PC-3 (cell line): ENCODE data around the gene LGMN. TPM values are rescaled to one million over a fixed set of nuclear protein-coding genes. Genes with fewer than 3 reads are reported as not detected.
A peak's percentile ranks its signal among the peaks of the same experiment; 100 is the strongest.

Experiments used
- ATAC-seq: fragments of 200-7000 bp; cut with Tn5 transposase; 2 replicates; pipeline ENCODE4 v1.9.1; 2020; ENCODE audit warnings: mild to moderate bottlenecking, moderate library complexity
- Bru-seq: library from RNA; stranded (reverse); fragments of 400-500 nt; gene quantifications from one replicate; lab custom pipeline; 2021; lab: Mats Ljungman, UMichigan
- BruChase-seq, 2 experiments: library from RNA; stranded (reverse); fragments of 400-500 nt; gene quantifications; one replicate each; lab custom pipeline; 2021; lab: Mats Ljungman, UMichigan
- BruUV-seq: library from RNA; stranded (reverse); fragments of 400-500 nt; replicated peaks from 2 replicates; lab custom pipeline; 2021; lab: Mats Ljungman, UMichigan
- CTCF ChIA-PET: fragments of 300-600 bp; sonication (Branson Sonifier 250); formaldehyde crosslinking; loops from one replicate; lab custom pipeline; 2022; ENCODE audit warnings: antibody characterized with exemption; lab: Charles Lee
- POLR2A ChIA-PET: fragments of 300-600 bp; sonication (Branson Sonifier 250); formaldehyde crosslinking; loops from one replicate; lab custom pipeline; 2022; ENCODE audit warnings: antibody characterized with exemption; ENCODE audit not compliant: unreplicated experiment; lab: Charles Lee
- DNase-seq: peaks from one replicate; pipeline ENCODE4 v3.0.0-alpha.2; 2015
- H2AFZ ChIP-seq: fragments of 300-600 bp; sonication (generic); 2 replicates; pipeline ENCODE4 v1.6.0; 2016; ENCODE audit warnings: antibody characterized with exemption, low read length
- H3F3A ChIP-seq: fragments of 300-600 bp; sonication (generic); one replicate; pipeline ENCODE4 v1.6.0; 2017; ENCODE audit warnings: antibody characterized with exemption, low read length, control low read depth, mild to moderate bottlenecking; ENCODE audit not compliant: unreplicated experiment
- H3K27ac ChIP-seq: fragments of 300-600 bp; sonication (generic); 2 replicates; pipeline ENCODE4 v1.5.1; 2016; ENCODE audit warnings: mild to moderate bottlenecking, low read length
- H3K27me3 ChIP-seq: fragments of 300-600 bp; sonication (generic); 2 replicates; pipeline ENCODE4 v1.6.1; 2016; ENCODE audit warnings: low read length, mixed read lengths
- H3K36me3 ChIP-seq: fragments of 300-600 bp; sonication (generic); 2 replicates; pipeline ENCODE4 v1.6.1; 2016; ENCODE audit warnings: low read depth, mixed run types, low read length, mixed read lengths
- H3K4me1 ChIP-seq: fragments of 300-600 bp; sonication (generic); 2 replicates; pipeline ENCODE4 v1.5.1; 2016; ENCODE audit warnings: low read length; ENCODE audit not compliant: insufficient read depth
- H3K4me2 ChIP-seq: fragments of 300-600 bp; sonication (generic); 2 replicates; pipeline ENCODE4 v1.6.0; 2016; ENCODE audit warnings: low read length
- H3K4me3 ChIP-seq: fragments of 300-600 bp; sonication (generic); 2 replicates; pipeline ENCODE4 v1.5.1; 2016; ENCODE audit warnings: mild to moderate bottlenecking, low read length, mixed read lengths
- H3K79me2 ChIP-seq: fragments of 300-600 bp; sonication (generic); 2 replicates; pipeline ENCODE4 v1.6.1; 2017; ENCODE audit warnings: low read length, mixed read lengths
- H3K9ac ChIP-seq: fragments of 300-600 bp; sonication (generic); 2 replicates; pipeline ENCODE4 v1.6.0; 2016; ENCODE audit warnings: mild to moderate bottlenecking, low read length
- H3K9me2 ChIP-seq: fragments of 300-600 bp; sonication (generic); replicated peaks from 2 replicates; pipeline ENCODE4 v1.6.1; 2016; ENCODE audit warnings: mixed run types, low read length, mixed read lengths
- H3K9me3 ChIP-seq: fragments of 300-600 bp; sonication (generic); 2 replicates; pipeline ENCODE4 v1.6.1; 2016; ENCODE audit warnings: low read length, mixed read lengths
- H4K20me1 ChIP-seq: fragments of 300-600 bp; sonication (generic); 2 replicates; pipeline ENCODE4 v1.6.1; 2016; ENCODE audit warnings: low read length, mixed read lengths
- CTCF ChIP-seq: fragments of 300-600 bp; sonication (generic); conservative IDR thresholded peaks from 2 replicates; pipeline ENCODE4 v1.5.1; 2017; ENCODE audit warnings: antibody characterized with exemption, low read depth, mild to moderate bottlenecking, low read length
- EZH2 ChIP-seq: fragments of 300-600 bp; sonication (generic); IDR thresholded peaks from one replicate; pipeline ENCODE4 v1.6.1; 2017; ENCODE audit warnings: antibody characterized with exemption, mild to moderate bottlenecking, low read length; ENCODE audit not compliant: unreplicated experiment
- EZH2phosphoT487 ChIP-seq: fragments of 300-600 bp; sonication (generic); IDR thresholded peaks from 2 replicates; pipeline ENCODE4 v1.6.1; 2018; ENCODE audit warnings: mild to moderate bottlenecking, antibody characterized with exemption, low read length, borderline replicate concordance
- intact Hi-C: fragments of 100-400 bp; cut with micrococcal nuclease; formaldehyde crosslinking; loops from 2 replicates; pipeline ENCODE4 v1.9.0; 2023
- long read RNA-seq: library from polyadenylated mRNA; unstranded; transcript quantifications from one replicate; pipeline ENCODE4 v2.0.0, GENCODE V29; 2021; ENCODE audit not compliant: unreplicated experiment
- total RNA-seq: library from RNA; depleted of rRNA; stranded (reverse); fragments of >200 nt; gene quantifications from 2 replicates; pipeline ENCODE4 v1.2.3, GENCODE V29; 2014; rRNA removed

The LGMN gene
- total RNA-seq = 44.5 and 46.8 TPM in 2 replicates
- percentile 56 among the genes with signal in this experiment for Bru-seq, nascent RNA
- BruChase-seq, experiment 1, labeled RNA remaining after a 6-hour chase = percentile 53 among the genes with signal in this experiment
- BruChase-seq, experiment 2, labeled RNA remaining after a 2-hour chase = percentile 56 among the genes with signal in this experiment
- long read RNA-seq, transcript LGMN-201 (14 exons, 2,055 nt) = major isoform, 42 of 56 reads
- long read RNA-seq, partial matches to known transcripts = 3 of 56 reads
- long read RNA-seq, other reads (novel, unspliced or antisense) = 6 of 56 reads

DNA sequence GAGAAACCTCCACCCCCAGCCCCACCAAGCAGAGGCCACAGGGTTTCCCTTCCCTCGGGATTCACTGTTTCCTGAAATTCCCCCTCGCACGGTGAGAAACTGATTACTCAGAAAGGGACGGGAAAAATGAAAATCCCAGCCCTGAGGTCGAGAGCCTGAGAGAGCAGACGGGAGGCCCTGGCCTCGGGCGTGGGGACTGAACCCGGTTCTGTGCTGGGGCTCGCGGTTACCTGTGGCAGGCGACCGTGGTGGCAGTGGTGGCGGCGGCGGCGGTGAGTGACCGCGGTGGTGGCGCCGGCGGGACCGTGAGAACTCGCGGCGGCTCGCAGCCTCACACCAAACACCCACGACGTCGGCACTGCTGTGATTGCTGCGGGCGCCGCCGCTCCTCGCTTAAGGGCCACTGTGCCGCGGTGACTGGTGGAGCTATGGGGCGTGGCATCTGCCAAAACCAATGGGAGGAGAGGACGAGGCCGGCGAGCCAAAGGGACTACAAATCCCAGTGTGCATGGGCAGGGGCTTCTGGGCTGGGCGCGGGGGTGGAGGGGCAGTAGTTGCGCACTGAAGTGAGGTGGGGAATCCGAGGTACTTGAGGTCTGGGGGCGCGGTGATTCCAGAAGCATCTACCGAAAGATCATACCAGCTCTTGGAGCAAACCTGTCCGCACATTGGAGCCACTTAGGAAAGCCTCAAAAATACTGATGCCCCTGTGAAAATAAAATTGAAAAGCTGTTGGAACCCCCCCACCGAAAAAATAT, at the start of gene LGMN:
TSS of gene LGMN (minus strand) at position 369 of the 758 bp plus-strand sequence. CDS start 15,841 bp downstream, outside the sequence.
- no peaks in the 10 kb centered on the region for H3K27me3 ChIP-seq
- H2AFZ ChIP-seq = peak within 1 kb of the TSS; percentile 79
- intact Hi-C loops = loop anchor here (1.0 to 5.0 kb wide), 3 partner anchors 22 to 36 kb away; no protein-coding TSS in a partner anchor
- ChIA-PET CTCF (interaction anchor here (0.6 to 1.0 kb wide), 2 partner anchors 23 to 397 kb away, joined by 3 to 4 read pairs; no protein-coding TSS in a partner anchor), POLR2A (interaction anchor here (0.5 to 0.8 kb wide), 6 partner anchors 19 to 614 kb away, joined by 3 to 10 read pairs (median 3); partner anchors contain the start of gene GOLGA5)
- H3K79me2 ChIP-seq = peaks cover 26% of the 10 kb centered on the region
- H4K20me1 ChIP-seq = peaks cover 3% of the 10 kb centered on the region; the same call in 1 of the 2 replicates
- TF ChIP-seq EZH2phosphoT487 = no peak
- TF ChIP-seq EZH2 = no peak
- TF ChIP-seq CTCF = no peak
- H3K4me1 ChIP-seq = peaks cover 6% of the 10 kb centered on the region
- no TSS peak for BruUV-seq
- H3K36me3 ChIP-seq = no peaks in the 10 kb centered on the region
- H3K9me2 ChIP-seq = no peaks in the 10 kb centered on the region
- peak; percentile 98 for ATAC-seq
- DNase-seq = peak; percentile 92
- H3K4me2 ChIP-seq = peak within 1 kb of the TSS; percentile 98
- H3K9ac ChIP-seq = peak within 1 kb of the TSS; percentile 80
- peak within 1 kb of the TSS; percentile 94 for H3K4me3 ChIP-seq
- no peaks in the 10 kb centered on the region for H3F3A ChIP-seq
- peak within 1 kb of the TSS; percentile 7; the same call in 1 of the 2 replicates for H3K27ac ChIP-seq
- H3K9me3 ChIP-seq = no peaks in the 10 kb centered on the region

DNA sequence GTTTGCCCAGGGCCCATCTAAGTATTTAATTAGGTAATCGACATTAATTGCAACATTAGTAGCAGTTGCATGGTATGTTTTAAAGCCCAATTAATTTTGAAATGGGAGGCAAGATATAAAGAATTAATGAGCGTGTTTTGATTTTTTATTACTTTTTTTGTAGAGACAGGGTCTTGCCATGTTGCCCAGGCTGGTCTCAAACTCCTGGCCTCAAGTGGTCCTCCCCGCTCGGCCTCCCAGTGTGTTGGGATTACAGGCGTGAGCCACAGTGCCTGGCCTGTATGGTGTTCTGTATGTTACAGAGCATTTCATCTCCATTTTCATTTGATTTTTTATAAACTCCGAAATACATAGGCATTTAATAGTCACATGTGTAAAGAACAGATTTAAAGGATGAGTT, 46.5 kb upstream of the LGMN start:
- Histone ChIP-seq H3K36me3 (peaks cover 10% of the 10 kb centered on the region; the same call in 1 of the 2 replicates), H3K4me1 (peaks cover 15% of the 10 kb centered on the region), H3K4me3 (peak overlapping the region; percentile 91), H3K9me2 (no peaks in the 10 kb centered on the region), H3K79me2 (peaks cover 41% of the 10 kb centered on the region), H3K9me3 (no peaks in the 10 kb centered on the region), H2AFZ (peak overlapping the region; percentile 57; the same call in 1 of the 2 replicates), H4K20me1 (no peaks in the 10 kb centered on the region), H3K9ac (peak overlapping the region; percentile 96), H3K4me2 (peak overlapping the region; percentile 94), H3F3A (no peaks in the 10 kb centered on the region), H3K27me3 (no peaks in the 10 kb centered on the region), H3K27ac (peak overlapping the region; percentile 53; the same call in 1 of the 2 replicates)
- POLR2A ChIA-PET = no interaction called here
- ATAC-seq = no peak
- DNase-seq = no peak
- TF ChIP-seq EZH2 (no peak), EZH2phosphoT487 (no peak), CTCF (no peak)
- no TSS peak for BruUV-seq
- intact Hi-C loops = no loop called here
- CTCF ChIA-PET = no interaction called here
